HG03097 (cell line): ENCODE measurements around the gene ARMC8.

Experiments used
- ATAC-seq: cut with Tn5 transposase; IDR thresholded peaks from one replicate; pipeline ENCODE4 v1.9.1; 2021; ENCODE audit not compliant: unreplicated experiment, low FRiP score

Gene ARMC8

GRCh38 chr3:138344754-138345153, 157.7 kb downstream of the ARMC8 start:
- ATAC-seq: no peak
